Mammary epithelial cell (primary cell): Measurements from ENCODE around the gene TRMT61A.

ENCODE experiments used
- CTCF ChIP-seq, 2 donors: IDR thresholded peaks in 1 of 2; conservative IDR thresholded peaks in 1 of 2; 2 replicates each; pipeline ENCODE4 v1.5.1; 2011 to 2012; ENCODE audit warnings: inconsistent platforms in 2 of 2, low read length in 2 of 2, mild to moderate bottlenecking in 2 of 2, control low read depth in 1 of 2, low read depth in 1 of 2; ENCODE audit not compliant: insufficient read depth in 1 of 2; ENCODE audit errors: extremely low read depth in 1 of 2
- EZH2 ChIP-seq: IDR thresholded peaks from 2 replicates; pipeline ENCODE4 v1.6.1; 2012; ENCODE audit warnings: low read length, inconsistent platforms, borderline replicate concordance

GRCh38 chr14:103516426-103517173 is 12.4 kb upstream of the TRMT61A start:
- no peak for TF ChIP-seq CTCF (conservative IDR thresholded peaks at IDR 0.05 in 1 of 2, IDR thresholded peaks at IDR 0.05 in 1 of 2; ENCODE audit: extremely low read depth in 1 of 2, insufficient read depth in 1 of 2, low read depth in 1 of 2, low read length in 2 of 2)
- no peak for TF ChIP-seq EZH2
